Superior temporal gyrus (tissue), 1 donor: ENCODE data around the gene SEMA3D.

Source experiments
- DNase-seq: peaks from one replicate; pipeline ENCODE4 v3.0.0-alpha.2; 2016; ENCODE audit errors: extremely low spot score

The SEMA3D gene

DNA sequence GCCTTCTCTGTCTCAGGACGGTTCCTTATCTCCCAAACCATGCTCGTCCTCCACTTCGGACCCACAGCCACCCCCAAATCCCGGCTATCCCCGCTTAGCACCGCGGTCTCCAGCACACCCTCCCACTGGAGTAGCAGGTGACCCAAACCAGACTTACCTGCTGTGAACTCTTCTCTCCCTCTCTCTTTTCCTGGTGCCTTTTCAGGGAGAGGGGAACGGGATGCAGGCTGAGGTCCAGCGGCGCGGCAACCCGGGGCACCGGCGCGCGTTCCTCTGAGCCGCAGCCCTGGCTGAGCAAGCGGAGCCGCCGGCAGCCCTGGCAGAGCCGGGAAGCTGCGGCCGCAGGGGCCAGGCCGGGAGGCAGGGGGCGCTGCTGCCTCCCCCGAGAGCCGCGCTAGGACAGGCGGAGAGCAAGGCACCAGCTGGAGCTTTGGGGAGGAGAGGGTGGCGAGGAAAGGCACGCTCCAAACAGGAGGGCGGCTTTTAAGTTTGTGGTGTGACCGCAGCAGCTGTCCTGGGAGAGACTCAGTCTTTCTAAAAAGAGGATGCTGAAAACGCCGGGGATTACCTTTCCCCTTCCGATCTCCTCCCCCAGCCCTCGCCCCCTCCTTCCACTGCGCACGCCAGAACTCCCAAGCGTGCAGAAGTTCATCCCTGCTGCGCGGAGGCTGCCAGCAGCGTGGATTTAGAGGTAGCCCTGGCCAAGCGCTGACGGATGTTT lies at the start of gene SEMA3D:
SEMA3D (minus strand) TSS at position 536 of the 721 bp plus-strand sequence. CDS start 65,165 bp downstream, outside the sequence.
- peak; percentile 70 for DNase-seq

DNA sequence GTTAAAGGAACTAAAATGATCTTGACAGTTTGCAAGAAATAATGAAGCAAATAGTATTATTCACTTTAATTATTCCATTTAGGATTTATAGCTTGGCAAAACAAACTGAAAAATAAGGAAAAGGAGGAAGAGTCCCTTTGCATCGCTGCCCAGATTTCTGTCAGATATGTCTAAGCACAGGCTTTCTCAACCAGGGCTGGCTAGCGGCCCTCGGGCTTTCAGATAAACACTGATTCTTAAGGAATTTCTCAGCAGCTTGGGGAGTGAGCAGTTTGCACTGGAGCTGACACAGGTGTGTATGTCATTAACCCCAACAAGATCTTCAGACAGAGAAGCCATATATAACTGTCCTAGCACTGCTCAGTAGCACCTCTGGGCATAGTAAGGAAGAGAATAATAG lies 47.9 kb upstream of the SEMA3D start:
- no peak for DNase-seq

DNA sequence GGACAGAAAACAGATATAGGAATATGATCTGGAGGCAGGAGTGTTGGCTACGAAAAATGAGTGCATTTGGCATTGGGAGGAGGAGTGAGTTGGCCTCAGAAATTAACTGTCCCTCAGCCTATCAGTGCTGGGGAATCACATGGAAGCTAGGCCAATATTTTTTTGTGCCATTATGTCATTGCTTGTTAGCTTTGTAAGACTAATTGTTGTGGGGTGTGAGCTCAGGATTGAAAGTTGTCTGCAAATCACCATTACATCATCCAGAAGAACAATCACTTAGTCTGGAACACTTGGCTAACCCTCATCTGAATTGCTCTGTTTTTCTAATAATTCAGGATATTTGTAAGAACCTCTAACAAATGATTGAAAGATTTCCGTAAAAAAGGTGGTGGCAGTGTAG lies 45.2 kb upstream of the SEMA3D start:
- peak; percentile 56 for DNase-seq

DNA sequence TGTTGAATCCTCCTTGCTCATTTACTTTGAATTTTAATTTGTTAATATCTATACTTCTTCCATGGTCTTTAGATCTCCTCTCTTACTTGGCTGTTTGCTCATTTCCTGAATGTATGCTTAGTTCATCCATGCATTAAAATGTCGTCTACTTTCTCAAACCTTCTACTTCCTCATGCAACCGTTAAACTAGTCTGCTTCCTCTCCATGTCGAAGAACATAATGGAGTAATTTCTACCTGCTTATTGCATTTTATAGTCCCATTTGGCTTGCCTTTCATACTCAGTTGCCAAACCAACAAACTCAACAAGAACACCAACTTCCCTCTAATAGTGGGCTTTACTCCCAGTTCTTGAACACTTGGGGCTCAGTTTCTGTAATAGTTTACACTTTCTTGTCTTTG lies 43.8 kb upstream of the SEMA3D start:
- no peak for DNase-seq

DNA sequence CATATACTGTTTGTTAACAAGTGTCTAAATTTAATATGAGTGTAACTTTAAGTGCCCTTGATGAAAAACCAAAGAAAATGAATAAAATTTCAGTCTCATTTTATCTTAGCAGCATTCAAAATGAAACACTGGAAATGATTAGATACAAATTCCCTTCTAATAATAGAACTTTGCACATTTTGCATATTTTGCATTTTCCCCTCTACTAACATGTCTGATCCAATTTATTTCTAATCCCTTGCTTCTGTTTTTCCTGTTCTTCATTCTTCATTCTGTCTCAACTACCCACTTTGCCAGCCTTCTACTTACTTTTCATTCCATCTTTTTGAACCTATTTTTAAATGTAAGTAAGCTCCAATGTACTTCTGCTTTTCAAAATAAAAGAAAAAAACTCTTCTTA lies 42.7 kb upstream of the SEMA3D start:
- no peak for DNase-seq

DNA sequence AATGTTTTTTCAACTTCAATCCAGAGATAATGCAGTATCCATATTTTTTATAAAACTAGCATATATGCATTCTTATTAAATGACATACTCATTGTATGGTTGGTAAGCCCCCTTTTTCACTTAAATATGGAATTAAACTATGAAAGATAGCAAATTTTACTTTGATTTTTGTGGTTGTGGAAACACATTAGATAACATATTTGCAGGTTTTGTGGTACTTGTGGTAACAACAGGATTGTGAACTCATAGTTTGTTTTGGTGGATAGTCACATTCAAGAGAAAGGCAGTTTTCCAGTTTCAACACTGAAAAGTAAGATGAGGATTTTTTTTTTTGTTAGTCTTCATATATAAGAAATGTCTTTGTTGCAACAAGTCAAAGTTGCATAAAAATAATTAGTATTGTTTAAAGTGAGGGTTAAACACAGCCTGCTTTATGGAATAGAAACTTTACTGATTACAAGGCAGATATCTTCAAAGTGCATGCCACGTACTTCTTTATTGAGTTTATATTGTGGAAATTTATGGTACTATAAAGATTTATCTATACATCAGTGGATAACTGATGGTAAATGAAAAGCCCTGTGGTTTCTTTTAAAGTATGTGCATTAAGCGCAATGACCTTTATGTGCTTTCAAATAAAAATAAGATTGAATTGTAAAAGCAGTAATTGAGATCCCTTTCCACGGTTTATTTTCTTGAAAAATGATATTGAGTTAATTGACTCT lies 39.7 kb upstream of the SEMA3D start:
- no peak for DNase-seq

DNA sequence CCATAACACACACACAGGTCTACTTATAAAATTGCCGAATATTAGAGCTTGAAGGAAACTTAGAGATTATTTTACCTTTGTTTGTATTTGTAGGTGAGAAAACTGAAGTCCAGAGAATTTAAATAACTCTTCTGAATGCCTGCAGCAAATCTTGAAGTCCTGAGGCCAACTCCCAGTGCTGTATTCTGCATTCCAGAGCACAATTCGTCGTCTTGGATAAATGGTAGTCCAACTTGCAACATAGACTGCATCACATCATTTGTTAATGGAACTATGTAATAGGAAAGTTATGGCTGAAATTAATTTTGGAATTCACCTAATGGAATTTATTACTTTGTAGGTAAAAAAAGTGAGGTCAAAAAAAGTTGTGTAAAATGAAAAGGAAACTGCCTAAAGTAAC lies 37.3 kb upstream of the SEMA3D start:
- no peak for DNase-seq

DNA sequence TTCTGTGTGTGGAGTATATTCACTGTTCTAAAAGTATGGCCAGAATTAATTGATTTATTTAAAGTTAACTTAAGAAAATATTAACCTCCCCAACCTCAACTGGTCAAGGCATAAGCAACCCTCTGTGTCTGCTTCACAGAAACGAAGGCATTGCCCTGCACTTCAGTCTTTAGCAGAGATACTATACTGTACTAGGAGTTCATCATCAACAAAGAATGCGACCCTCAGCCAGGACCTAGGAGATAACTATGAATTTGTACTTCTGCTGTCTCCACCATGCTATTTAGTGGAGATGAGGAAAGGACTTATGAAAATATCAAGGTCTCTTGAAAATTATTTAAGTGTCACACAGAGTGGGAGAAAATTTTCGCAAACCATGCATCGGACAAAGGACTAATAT lies 35.7 kb upstream of the SEMA3D start:
- DNase-seq, result no peak

DNA sequence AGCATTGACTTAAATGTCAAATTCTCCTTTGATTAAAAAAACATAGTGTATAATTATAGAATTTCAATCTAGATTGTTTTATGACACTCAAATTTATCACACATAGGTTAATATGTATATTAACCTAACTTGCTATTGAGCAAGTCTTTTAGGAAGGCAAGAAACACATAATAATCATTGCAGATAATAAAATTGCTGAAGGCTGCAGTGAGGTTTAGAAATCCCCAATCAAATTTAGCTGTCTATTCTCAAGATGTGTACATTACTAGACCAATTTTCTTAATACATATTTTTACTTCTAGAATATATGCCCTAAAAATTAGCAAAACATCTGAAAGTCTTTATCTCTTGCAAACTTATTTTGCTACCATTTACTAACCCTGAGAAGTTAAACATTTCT lies 34.9 kb upstream of the SEMA3D start:
- DNase-seq, result no peak

DNA sequence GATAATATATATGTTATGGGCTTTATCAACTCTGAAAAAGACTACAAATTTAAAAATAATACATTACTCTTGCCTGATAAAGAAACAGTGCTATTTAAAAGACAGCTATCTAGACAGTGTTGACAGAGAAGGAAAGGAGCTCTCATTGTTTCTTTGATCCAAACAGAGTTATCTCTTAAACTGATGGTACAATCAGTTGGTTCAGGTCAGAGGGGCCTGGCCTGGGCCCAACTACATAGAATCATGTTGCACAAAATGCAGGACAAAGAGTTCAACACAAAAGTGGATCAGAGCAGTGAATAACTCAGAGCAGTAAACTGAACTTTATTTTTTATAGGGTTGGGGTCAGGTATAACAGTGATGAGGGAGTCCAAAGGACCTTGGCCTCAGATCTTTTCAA lies 33.8 kb upstream of the SEMA3D start:
- no peak for DNase-seq

DNA sequence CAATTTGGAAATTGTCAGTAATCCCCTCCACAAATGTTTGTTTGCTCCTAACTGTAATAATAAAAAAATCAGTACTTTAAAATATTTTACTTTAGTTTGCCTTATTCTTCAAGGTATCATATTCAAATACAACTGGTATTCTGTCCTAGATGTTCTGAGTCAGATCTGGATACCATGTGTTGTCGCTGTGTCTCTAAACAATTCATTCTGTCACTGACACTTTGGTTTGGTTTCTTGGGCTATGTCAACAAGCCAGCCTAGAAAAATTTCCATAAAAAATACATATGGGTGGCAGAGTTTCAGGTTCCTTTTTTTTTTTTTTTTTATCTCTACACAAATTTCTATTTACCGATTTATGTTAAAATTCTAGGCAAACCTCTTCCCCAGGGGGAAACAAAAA lies 33.2 kb upstream of the SEMA3D start:
- no peak for DNase-seq

DNA sequence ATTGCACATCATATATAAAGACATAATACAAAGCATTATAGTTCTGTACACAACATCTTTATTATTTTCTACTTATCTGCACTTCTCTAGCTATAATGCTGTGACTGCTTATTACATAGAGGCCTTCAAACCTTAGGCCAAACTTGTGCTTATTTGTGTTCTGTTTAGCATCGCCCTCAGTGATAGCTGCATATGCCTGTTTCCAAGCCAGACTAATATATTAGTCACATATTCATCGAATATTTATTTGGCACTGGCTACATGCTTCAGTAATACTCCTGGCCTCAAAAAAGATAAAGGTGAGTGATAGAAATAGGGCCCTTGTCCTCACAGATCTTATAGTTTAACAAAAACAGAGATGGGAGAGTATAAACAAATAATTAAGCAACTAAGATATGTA lies 30.2 kb upstream of the SEMA3D start:
- no peak for DNase-seq

DNA sequence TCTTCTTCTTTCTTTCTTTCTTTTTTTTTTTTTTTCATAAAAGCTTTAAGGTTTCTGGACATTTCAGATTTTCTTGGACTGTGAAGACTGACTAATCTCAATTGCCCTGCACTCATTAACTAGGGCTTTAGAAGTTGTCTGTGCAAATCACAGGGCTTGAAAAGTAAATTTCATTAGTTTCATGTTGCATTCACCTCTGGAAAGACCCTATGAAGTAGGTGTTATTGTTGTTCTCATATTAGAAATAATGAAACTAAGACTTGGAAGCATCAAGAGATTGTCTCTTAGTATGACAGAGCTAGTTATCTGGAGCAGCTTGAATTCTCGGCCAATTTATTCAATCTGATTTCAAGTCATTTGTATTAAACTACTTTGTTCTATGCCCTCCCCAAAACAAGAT lies 28.2 kb upstream of the SEMA3D start:
- no peak for DNase-seq

DNA sequence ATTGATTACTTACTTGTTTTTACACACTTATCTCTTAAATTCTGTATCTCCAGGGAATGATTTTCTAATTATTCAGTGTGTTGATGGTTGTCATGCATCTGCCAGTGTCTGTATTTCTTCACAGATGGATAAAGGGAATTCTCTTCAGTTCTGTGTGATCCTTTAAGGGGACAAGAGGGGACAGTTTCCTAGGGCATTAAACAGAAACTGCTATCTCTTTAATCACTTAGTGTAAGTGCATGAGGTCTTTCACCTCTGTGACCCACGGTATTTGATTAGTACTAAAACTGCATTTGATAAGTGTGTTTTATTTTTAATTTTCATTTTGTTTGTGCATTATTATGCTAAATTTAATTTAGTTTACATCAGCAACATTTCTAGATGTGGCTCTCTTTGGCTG lies 26.6 kb upstream of the SEMA3D start:
- DNase-seq, result no peak

DNA sequence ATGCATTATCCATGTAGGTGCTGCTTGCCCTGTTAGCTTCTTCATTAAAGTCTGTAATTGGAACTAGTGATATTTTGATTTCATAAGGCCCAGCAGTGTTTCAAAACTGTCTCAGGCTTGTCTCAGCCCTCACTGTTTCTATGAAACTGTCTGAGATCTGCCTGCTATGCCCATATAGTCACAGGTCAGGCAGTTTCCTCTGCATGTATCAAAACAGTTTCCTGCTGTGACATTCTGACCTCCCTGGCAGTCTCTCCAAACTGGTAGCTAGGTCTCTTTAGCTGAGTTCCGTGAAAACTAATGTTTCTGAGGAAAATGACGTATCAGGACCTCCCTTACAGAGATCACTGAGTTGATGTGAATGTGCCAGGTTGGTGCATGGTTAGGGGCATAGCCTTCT lies 18.9 kb upstream of the SEMA3D start:
- no peak for DNase-seq

DNA sequence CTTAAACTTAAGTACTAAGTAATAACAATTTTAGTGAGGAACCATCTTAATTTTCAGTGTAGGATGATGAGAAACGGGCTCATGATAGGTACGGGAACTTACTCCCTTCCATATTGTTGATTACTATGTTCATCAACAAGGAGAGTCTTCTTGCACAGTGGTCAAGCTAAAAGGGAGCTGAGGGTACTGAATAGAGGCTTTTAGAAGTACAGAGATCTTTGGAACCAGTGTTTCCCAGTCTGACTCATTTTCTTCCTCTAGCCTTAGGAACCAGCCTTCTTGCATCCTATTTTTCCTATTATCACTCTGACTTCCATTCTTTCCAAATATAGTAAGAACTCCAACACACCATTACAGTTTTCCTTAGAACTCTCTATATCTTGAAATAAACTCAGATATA lies 17.6 kb upstream of the SEMA3D start:
- DNase-seq, result no peak

DNA sequence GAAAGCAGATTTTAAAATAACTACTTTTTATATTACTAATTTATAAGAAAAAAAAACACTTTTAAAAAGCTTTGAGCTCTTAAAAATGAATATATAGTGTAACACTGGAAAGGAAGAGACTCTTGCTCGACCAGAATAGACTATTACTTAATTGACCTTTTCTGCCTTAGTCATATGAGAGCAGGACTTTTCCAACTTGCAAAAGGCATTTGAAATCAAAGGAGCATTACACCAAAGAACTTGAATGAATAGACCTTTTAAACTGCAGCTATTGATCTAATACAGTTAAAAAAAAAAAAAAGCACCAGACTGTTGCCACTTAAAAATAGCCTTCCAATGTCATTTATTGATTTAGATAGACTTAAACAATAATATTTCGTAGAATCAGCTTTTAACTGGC lies 17.2 kb upstream of the SEMA3D start:
- no peak for DNase-seq

DNA sequence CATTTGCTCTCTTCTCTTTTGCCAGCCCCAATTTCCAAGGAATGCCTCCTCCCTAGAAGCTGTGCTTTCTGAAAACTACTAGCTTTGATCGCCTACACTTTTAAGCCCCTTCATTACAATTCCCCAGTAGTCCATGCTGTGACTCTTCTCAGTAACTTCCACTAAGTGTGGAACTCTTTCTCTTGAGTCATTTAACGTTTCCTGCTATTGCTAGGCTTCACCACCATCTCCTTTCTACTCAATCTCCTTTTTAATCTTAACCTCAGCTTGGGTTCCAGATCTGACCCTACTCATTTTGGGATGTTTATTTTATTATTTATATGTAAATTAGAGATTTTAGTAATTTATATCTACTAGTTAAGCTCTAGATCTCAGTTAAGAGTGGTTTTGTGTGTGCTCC lies 14.4 kb upstream of the SEMA3D start:
- DNase-seq, result no peak

DNA sequence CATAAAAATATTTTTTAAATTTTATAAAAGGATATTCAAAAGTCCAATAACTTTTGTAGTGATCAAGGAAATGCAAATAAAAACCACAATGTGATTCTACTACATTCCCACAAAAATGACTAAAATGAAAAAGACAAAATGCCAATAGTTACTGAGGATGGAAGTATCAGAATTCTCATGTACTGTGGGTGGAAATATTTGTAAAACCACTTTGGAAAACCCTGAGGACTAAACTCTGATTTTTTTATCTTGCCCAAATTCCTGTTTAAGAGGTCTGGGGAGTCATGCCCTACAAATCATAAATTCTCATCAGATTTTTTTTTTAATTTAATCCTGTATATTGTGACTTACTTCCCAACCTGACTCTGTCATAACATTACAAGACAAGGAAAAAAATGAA lies 9.8 kb upstream of the SEMA3D start:
- no peak for DNase-seq

DNA sequence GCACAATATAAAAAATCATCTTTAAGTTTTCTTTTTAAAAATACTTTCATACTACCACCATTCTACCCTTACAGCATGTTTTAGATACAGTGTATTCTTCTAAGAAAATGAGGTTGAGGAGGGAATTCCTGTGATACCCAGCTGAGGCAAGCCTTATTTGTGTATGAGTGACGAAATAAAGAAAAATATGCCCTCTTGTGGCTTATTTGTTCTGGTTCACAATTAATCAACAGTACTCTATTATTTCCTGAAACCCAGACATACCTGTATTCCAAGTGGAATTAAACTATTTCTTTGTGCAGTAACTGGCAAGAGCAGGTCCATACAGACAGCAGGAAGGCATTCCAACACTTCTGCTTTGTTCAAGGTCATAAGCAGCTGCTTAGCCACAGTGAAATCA lies 4.5 kb upstream of the SEMA3D start:
- no peak for DNase-seq

DNA sequence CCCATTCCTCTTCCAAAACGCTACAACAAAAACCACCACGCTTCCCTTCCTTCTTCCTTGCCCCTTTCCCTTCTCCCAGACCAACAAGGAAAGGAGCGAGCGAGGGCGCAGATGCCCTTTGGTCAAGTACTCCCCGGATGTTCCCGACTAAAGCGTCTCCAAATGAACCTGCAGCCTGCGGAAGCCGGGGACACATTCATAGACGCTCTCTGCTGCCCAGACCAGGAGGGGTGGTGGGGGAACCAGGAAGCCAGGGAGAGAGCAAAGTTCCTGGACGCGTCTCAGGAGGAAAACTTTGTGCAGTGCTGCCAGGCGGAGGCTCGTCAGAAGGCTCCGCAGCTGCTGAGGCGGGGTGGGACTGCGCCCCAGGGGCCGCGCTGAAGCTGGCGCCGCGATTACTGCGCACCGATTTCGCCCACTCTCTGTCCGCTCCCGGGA lies 754 bp downstream of the SEMA3D start:
- no peak for DNase-seq

DNA sequence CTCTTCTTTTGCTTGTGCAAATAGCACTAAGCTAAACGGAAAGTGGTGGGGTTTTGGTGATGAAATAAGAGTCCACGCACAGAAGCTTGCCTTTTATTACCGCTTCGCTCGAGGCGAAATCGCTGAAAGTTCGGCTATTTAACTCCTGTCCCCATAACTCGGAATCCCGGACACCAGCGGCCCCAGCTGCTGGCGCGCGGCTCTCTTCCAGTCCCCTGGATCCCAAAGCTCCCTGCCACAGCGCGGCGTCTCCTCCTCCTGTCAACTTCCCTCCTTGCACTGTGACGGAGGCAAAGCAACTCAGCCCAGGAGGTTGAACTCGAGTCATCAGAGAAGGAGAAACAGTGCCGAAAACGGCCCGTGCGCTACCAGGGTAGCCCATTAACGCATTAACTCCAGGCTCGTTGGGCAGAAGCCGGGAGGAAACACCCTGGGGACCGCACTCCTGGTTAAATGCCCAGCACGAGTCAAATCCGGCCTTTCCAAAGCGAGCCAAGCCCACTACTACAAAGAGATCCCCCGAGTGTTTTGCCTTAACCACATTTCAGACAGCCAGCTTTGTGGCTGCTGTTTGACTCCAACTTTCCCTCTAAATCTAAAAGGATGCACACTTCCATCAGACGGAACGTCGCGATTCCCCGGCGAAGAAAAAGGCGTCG lies 1.3 kb downstream of the SEMA3D start:
- DNase-seq, result peak; percentile 45
